SK-N-SH (cell line): Measurements from ENCODE around the gene CCDC178. TPM values are rescaled to one million over a fixed set of nuclear protein-coding genes. Genes with fewer than 3 reads are reported as not detected.

Experiments
- CTCF ChIA-PET: fragments of 300-600, 350-600 bp; formaldehyde crosslinking; extraction: SDS; loops from one replicate; lab custom pipeline; 2021; lab: Yijun Ruan, JAX
- POLR2A ChIA-PET: fragments of 350-600 bp; sonication (Branson Sonifier 250); formaldehyde crosslinking; extraction: SDS; loops from one replicate; lab custom pipeline; 2020; ENCODE audit warnings: antibody characterized with exemption, inconsistent platforms; lab: Yijun Ruan, JAX
- DNase-seq: peaks from one replicate; pipeline ENCODE4 v3.0.0; 2012
- H2AFZ ChIP-seq: fragments of 200-600 bp; sonication (generic); 2 replicates; pipeline ENCODE4 v1.8.1; 2016; ENCODE audit warnings: antibody characterized with exemption, mild to moderate bottlenecking, low read depth
- H3F3A ChIP-seq: fragments of 200-600 bp; sonication (generic); replicated peaks from 2 replicates; pipeline ENCODE3; 2016; ENCODE audit warnings: antibody characterized with exemption, mild to moderate bottlenecking; ENCODE audit not compliant: insufficient read depth
- H3K27ac ChIP-seq, 2 experiments: fragments of 200-500 bp in 1 of 2; fragments of 200-600 bp in 1 of 2; sonication (Bioruptor generic) in 1 of 2; sonication (generic), shearing (Covaris generic) in 1 of 2; 2 replicates each; pipeline versions ENCODE4 v1.5.1 to v1.6.1; 2014 to 2016; ENCODE audit warnings: low read depth in 2 of 2, inconsistent platforms in 1 of 2, low read length in 1 of 2, mild to moderate bottlenecking in 1 of 2, mixed read lengths in 1 of 2
- H3K27me3 ChIP-seq: fragments of 200-600 bp; sonication (generic), shearing (Covaris generic); 2 replicates; pipeline ENCODE4 v1.6.1; 2016; ENCODE audit warnings: mixed run types; ENCODE audit not compliant: insufficient read depth
- H3K36me3 ChIP-seq, 2 experiments: fragments of 200-500 bp in 1 of 2; fragments of 200-600 bp in 1 of 2; sonication (Bioruptor generic) in 1 of 2; sonication (generic) in 1 of 2; replicated peaks in 1 of 2; 2 replicates each; pipeline versions ENCODE3 to v1.5.1; 2014 to 2016; ENCODE audit warnings: low read length in 1 of 2, mild to moderate bottlenecking in 1 of 2; ENCODE audit not compliant: insufficient read depth in 2 of 2, control insufficient read depth in 1 of 2
- H3K4me1 ChIP-seq, 2 experiments: fragments of 200-500 bp in 1 of 2; fragments of 200-600 bp in 1 of 2; sonication (Bioruptor generic) in 1 of 2; sonication (generic), shearing (Covaris generic) in 1 of 2; 2 replicates each; pipeline versions ENCODE4 v1.5.1 to v1.6.1; 2014 to 2016; ENCODE audit warnings: low read depth in 1 of 2, low read length in 1 of 2, mixed run types in 1 of 2; ENCODE audit not compliant: insufficient read depth in 2 of 2, control insufficient read depth in 1 of 2
- H3K4me2 ChIP-seq: fragments of 200-600 bp; sonication (generic), shearing (Covaris generic); 2 replicates; pipeline ENCODE4 v1.6.1; 2017; ENCODE audit warnings: mixed run types
- H3K4me3 ChIP-seq, 2 experiments: fragments of 200-500 bp in 1 of 2; fragments of 200-600 bp in 1 of 2; sonication (Bioruptor generic) in 1 of 2; sonication (generic), shearing (Covaris generic) in 1 of 2; 2 replicates each; pipeline versions ENCODE4 v1.5.1 to v1.8.1; 2014 to 2016; ENCODE audit warnings: low read depth in 2 of 2, inconsistent platforms in 1 of 2, low read length in 1 of 2, mild to moderate bottlenecking in 1 of 2, mixed read lengths in 1 of 2, moderate library complexity in 1 of 2
- H3K79me2 ChIP-seq: fragments of 200-600 bp; sonication (generic); 2 replicates; pipeline ENCODE4 v1.8.1; 2017; ENCODE audit warnings: mild to moderate bottlenecking; ENCODE audit not compliant: insufficient read depth
- H3K9ac ChIP-seq: fragments of 200-600 bp; sonication (generic); 2 replicates; pipeline ENCODE4 v1.6.1; 2017; ENCODE audit warnings: mixed run types
- H3K9me2 ChIP-seq: fragments of 200-600 bp; sonication (generic); 2 replicates; pipeline ENCODE4 v1.6.1; 2017; ENCODE audit warnings: mixed run types
- H3K9me3 ChIP-seq: fragments of 200-600 bp; sonication (generic); 2 replicates; pipeline ENCODE4 v1.6.1; 2017; ENCODE audit warnings: mixed run types, mild to moderate bottlenecking, moderate library complexity
- H4K20me1 ChIP-seq: fragments of 200-600 bp; sonication (generic); 2 replicates; pipeline ENCODE4 v1.6.1; 2017; ENCODE audit warnings: mild to moderate bottlenecking, mixed run types; ENCODE audit not compliant: insufficient read depth
- CHD2 ChIP-seq: fragments of 150-350 bp; IDR thresholded peaks from 2 replicates; pipeline ENCODE4 v1.6.1; 2018; ENCODE audit warnings: low read length; ENCODE audit not compliant: partially characterized antibody
- ELF1 ChIP-seq: IDR thresholded peaks from 2 replicates; pipeline ENCODE4 v1.4.0; 2012
- EZH2phosphoT487 ChIP-seq: fragments of 200-600 bp; sonication (generic); IDR thresholded peaks from 2 replicates; pipeline ENCODE4 v1.6.1; 2017; ENCODE audit warnings: low read depth, mixed run types, mild to moderate bottlenecking, antibody characterized with exemption, moderate library complexity, borderline replicate concordance
- FOSL2 ChIP-seq: IDR thresholded peaks from 2 replicates; pipeline ENCODE4 v1.4.0; 2012; ENCODE audit warnings: low read depth, mild to moderate bottlenecking, moderate library complexity, borderline replicate concordance
- FOXM1 ChIP-seq: IDR thresholded peaks from 2 replicates; pipeline ENCODE4 v1.4.0; 2012; ENCODE audit warnings: low read depth, mild to moderate bottlenecking
- GABPA ChIP-seq: IDR thresholded peaks from 2 replicates; pipeline ENCODE4 v1.4.0; 2012; ENCODE audit warnings: low read depth, mild to moderate bottlenecking
- GATA2 ChIP-seq: sonication (generic); formaldehyde crosslinking; IDR thresholded peaks from 2 replicates; pipeline ENCODE4 v1.5.0; 2020; ENCODE audit warnings: mild to moderate bottlenecking, missing genetic modification reagents
- IRF3 ChIP-seq: fragments of 150-350 bp; IDR thresholded peaks from 2 replicates; pipeline ENCODE4 v1.6.1; 2016; ENCODE audit warnings: mild to moderate bottlenecking, low read depth, low read length
- JUND ChIP-seq: IDR thresholded peaks from 2 replicates; pipeline ENCODE4 v1.4.0; 2012
- MEF2A ChIP-seq: IDR thresholded peaks from 2 replicates; pipeline ENCODE4 v1.4.0; 2012; ENCODE audit warnings: low read depth, borderline replicate concordance
- MXI1 ChIP-seq: IDR thresholded peaks from 2 replicates; pipeline ENCODE4 v1.6.1; 2012; ENCODE audit warnings: mild to moderate bottlenecking, low read depth, low read length, improper control_type of control experiment
- NFIC ChIP-seq: IDR thresholded peaks from 2 replicates; pipeline ENCODE4 v1.4.0; 2012; ENCODE audit warnings: borderline replicate concordance
- POLR2AphosphoS5 ChIP-seq: IDR thresholded peaks from 2 replicates; pipeline ENCODE4 v1.6.1; 2012; ENCODE audit warnings: low read depth, low read length
- RAD21 ChIP-seq: IDR thresholded peaks from 2 replicates; pipeline ENCODE4 v1.6.1; 2012; ENCODE audit warnings: mild to moderate bottlenecking, low read length
- RCOR1 ChIP-seq: fragments of 150-350 bp; IDR thresholded peaks from 2 replicates; pipeline ENCODE4 v1.6.1; 2017; ENCODE audit warnings: antibody characterized with exemption, low read length
- RFX5 ChIP-seq: IDR thresholded peaks from 2 replicates; pipeline ENCODE4 v1.6.1; 2012; ENCODE audit warnings: mild to moderate bottlenecking, improper control_type of control experiment, low read length
- SIN3A ChIP-seq: IDR thresholded peaks from 2 replicates; pipeline ENCODE4 v1.6.1; 2012; ENCODE audit warnings: low read depth, mild to moderate bottlenecking, low read length, moderate library complexity, borderline replicate concordance
- SMC3 ChIP-seq: IDR thresholded peaks from 2 replicates; pipeline ENCODE4 v1.6.1; 2012; ENCODE audit warnings: low read depth, low read length, improper control_type of control experiment
- TAF1 ChIP-seq: IDR thresholded peaks from 2 replicates; pipeline ENCODE4 v1.6.1; 2012; ENCODE audit warnings: low read depth, mild to moderate bottlenecking, low read length, moderate library complexity, borderline replicate concordance
- USF1 ChIP-seq: IDR thresholded peaks from 2 replicates; pipeline ENCODE4 v1.4.0; 2012; ENCODE audit warnings: low read depth, borderline replicate concordance
- USF2 ChIP-seq: fragments of 150-350 bp; IDR thresholded peaks from 2 replicates; pipeline ENCODE4 v1.6.1; 2017; ENCODE audit warnings: antibody characterized with exemption, low read length, low read depth, borderline replicate concordance
- WGBS: methylation state at CpG from one replicate; pipeline ENCODE4 v1.1.6; 2017; ENCODE audit warnings: low lambda C conversion rate; 5-methylcytosine and 5-hydroxymethylcytosine counted together
- polyA plus RNA-seq, 3 experiments: library from polyadenylated mRNA; depleted of rRNA; stranded (reverse); fragments of >200 nt; gene quantifications; 2 replicates each; pipeline ENCODE4 v1.2.3, GENCODE V29; 2012

Gene CCDC178
- polyA plus RNA-seq, 1 of the 3 experiments (the other 2 are of a cell fraction) = not detected

- ChIA-PET CTCF (no interaction called here), POLR2A (no interaction called here)
- no peak overlapping the region for H2AFZ ChIP-seq
- WGBS = 18% methylated on average over 3 of the region's 3 CpGs
- H3K9ac ChIP-seq = no peak overlapping the region
- no peaks in the 10 kb centered on the region for H3K4me1 ChIP-seq
- no peaks in the 10 kb centered on the region for H3F3A ChIP-seq
- H4K20me1 ChIP-seq = no peaks in the 10 kb centered on the region
- no peak overlapping the region for H3K4me3 ChIP-seq
- no peaks in the 10 kb centered on the region for H3K27me3 ChIP-seq
- no peak for DNase-seq
- no peaks in the 10 kb centered on the region for H3K36me3 ChIP-seq
- H3K9me2 ChIP-seq = no peaks in the 10 kb centered on the region
- no peak for TF ChIP-seq USF1
- TF ChIP-seq SMC3 = no peak
- no peak for TF ChIP-seq MXI1
- TF ChIP-seq NFIC = no peak
- no peak for TF ChIP-seq FOSL2
- no peak for TF ChIP-seq USF2
- no peak for TF ChIP-seq TAF1
- no peak for TF ChIP-seq RAD21
- no peak for TF ChIP-seq SIN3A
- no peak for TF ChIP-seq EZH2phosphoT487
- TF ChIP-seq CHD2 = no peak
- no peak for TF ChIP-seq JUND
- TF ChIP-seq GATA2 = no peak
- no peak for TF ChIP-seq POLR2AphosphoS5
- TF ChIP-seq GABPA = no peak
- no peak for TF ChIP-seq ELF1
- H3K27ac ChIP-seq = no peak overlapping the region
- no peaks in the 10 kb centered on the region for H3K9me3 ChIP-seq
- no peaks in the 10 kb centered on the region for H3K79me2 ChIP-seq
- no peak overlapping the region for H3K4me2 ChIP-seq
These were observed 32.0 kb upstream of the CCDC178 start for GRCh38 chr18:33472509-33472908.

- Histone ChIP-seq H3K79me2 (no peaks in the 10 kb centered on the region), H3K9me2 (no peaks in the 10 kb centered on the region), H3K27ac (no peak overlapping the region), H3K4me2 (no peak overlapping the region), H4K20me1 (no peaks in the 10 kb centered on the region), H3K36me3 (no peaks in the 10 kb centered on the region), H3K9me3 (no peaks in the 10 kb centered on the region), H3K4me1 (no peaks in the 10 kb centered on the region), H3K9ac (no peak overlapping the region), H3F3A (no peaks in the 10 kb centered on the region)
- 56% methylated on average over 2 of the region's 2 CpGs for WGBS
- ChIA-PET POLR2A (no interaction called here), CTCF (interaction anchor here (0.8 to 1.3 kb wide), 2 partner anchors 25 to 67 kb away, joined by 3 to 4 read pairs; no protein-coding TSS in a partner anchor)
- no peak for DNase-seq
- TF ChIP-seq SIN3A (no peak), FOSL2 (no peak), JUND (no peak), USF1 (no peak), IRF3 (no peak), MEF2A (no peak), GABPA (no peak), RFX5 (no peak), FOXM1 (no peak), MXI1 (no peak), USF2 (no peak), RCOR1 (no peak)
- TF ChIP-seq, all 33 proteins: peak for 0
- Histone ChIP-seq H2AFZ (no peak overlapping the region), H3K4me3 (no peak overlapping the region), H3K27me3 (no peaks in the 10 kb centered on the region)
These were observed 29.7 kb upstream of the CCDC178 start for GRCh38 chr18:33470216-33470615.
